HG03432 (cell line): ENCODE measurements around the gene OSGIN1.

Experiments
- ATAC-seq: cut with Tn5 transposase; IDR thresholded peaks from one replicate; pipeline ENCODE4 v1.9.1; 2021; ENCODE audit warnings: mild to moderate bottlenecking, moderate library complexity; ENCODE audit not compliant: unreplicated experiment

Gene OSGIN1

DNA sequence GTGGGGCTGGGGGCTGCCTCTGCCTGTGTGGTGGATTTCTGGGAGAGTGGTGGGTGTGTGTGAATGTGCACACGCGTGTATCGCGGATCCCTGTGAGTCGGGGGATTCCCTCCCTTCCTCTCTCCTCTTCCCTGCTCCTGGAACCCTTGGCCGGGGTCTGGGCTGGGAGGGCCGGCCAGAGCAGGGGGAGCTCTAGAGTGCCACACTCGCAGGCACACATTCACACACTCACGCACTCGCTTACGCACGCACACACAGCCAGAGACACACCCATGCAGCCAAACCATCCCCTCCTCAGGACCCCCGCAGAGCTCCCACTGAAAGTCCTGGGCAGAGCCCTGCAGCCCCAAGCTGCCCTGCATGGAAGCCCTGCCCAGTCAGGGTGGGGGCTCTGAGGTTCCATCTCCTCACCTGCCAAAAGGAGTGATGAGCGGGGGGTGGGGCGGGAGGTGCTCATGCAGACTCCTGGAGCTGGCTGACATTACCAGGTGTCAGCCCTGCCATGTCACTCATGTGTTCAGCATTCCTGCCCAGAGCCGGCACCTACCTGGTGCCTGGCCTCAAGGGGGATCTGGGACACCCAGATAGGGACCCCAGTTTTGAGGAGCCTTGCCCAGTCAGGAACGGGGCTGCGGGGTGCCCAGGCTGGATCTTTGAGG lies 16.9 kb downstream of the OSGIN1 start:
- ATAC-seq = no peak

DNA sequence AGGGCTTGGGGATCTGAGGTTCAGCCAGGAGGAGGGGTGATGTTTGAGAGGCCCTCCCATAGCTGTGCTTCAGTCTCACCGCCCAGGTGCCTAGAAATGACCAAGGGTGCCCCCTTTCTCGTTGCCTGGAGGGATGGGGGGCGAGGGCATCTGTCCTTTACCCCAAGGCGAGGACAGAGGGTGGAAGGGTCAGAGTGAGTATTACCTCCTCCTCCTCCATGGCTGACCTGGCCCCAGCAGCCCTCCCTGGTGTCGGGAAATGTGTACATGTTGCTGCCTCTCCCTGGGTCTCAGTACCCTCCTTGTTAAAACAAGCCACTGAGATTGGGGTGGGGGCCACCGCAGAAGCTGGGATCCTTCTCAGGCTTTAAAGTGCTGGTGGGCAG lies 17.4 kb downstream of the OSGIN1 start:
- no peak for ATAC-seq

DNA sequence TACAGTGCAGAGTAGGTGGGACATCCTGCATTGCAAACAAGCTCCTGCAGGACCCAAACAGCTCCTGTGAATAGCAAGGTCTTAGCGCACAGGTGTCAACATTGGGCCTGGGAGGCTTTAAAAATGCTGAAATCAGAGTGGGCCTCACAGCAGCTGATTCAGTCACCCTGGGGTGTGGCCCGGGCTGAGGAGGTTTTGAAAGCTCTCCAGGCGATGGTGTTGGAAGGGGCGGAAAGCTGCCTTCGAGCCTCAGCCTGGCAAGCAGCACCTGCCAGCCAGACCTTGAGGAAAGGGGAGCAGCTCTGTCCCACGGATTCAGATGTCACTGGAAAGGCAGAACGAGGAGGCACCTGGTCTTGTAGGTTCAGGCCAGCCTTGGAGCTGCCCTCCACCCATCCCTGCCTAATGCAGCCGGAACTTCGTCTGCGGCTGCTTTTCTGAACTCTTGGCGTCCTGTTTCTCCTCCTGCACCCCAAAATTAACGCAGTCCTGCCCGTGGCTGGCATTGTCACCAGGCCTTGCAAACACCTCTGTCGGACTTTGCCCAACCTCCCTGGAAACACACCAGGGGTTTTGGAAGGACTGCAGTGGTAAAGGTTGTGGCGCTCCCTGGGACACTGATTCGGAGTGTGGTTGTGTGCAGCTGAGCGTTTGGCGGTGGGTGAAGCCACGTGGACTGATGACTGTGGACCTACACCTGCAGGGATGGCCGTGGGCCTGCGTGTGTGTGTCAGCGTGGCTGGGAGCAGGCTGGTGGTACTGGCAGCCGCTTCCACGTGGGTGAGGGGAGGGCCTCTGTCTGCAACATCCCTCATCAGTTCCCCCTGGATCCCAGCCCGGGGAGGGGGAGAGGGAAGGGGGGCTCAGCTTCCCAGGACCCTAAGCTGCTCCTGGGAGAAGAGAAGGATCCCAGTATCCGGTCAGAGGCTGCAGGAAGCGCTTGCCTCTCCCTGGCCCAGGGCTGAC lies 18.4 kb downstream of the OSGIN1 start:
- no peak for ATAC-seq

DNA sequence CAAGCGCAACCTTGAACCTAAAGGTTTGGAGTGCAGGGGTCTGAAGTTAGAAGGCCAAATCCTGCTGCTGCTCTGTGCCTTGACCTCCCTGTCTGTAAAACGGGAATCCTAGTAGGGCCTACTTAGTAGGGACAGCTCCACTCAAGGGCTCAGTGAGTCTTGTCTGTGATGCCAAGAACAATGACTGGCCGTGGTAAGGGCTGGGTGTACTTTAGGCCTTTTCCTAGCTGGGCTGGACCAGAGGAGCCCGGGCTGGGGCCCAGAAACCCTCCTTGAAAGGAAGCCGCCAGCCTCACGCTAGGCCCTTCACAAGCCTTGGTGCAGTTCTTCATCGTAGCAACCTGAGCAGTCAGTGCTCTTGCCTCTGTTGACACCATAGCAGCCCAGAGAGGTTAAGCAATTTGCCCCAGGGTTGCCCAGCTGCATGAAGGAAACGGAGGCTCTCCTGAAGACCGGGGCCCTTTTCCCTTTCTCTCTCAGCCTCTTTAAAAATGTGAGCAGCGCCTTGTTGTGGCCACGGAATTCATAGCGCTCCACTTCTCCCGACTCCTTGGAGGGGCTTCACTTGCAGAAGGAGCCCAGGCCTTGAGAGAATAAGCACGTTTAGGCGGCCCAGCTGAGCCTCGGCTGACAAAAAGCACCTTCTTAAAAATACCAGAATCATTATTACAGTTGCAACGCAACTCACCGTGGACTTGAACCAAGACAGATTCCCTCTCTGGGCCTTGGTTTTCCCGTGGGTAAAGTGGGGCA lies 19.4 kb downstream of the OSGIN1 start:
- ATAC-seq = no peak

DNA sequence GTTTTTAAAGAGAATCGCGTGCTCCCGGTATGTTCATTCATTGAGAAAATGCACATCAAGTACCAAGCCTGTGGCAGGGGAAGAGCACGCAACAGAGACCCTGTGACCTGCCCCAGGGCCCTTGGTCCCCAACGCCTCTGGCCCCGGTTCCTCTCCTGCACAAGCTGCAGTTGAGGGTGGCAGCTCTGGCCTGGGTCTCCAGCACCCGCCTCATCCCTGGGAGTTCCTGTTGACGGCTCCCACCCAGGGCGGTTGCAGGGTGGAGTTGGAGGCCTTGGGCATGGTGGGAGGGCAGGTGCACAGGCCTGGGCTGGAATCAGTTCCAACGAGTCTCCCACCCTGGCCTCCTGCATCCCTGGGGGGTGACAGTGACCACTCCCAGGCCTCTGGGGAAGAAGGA lies 20.0 kb downstream of the OSGIN1 start:
- no peak for ATAC-seq

DNA sequence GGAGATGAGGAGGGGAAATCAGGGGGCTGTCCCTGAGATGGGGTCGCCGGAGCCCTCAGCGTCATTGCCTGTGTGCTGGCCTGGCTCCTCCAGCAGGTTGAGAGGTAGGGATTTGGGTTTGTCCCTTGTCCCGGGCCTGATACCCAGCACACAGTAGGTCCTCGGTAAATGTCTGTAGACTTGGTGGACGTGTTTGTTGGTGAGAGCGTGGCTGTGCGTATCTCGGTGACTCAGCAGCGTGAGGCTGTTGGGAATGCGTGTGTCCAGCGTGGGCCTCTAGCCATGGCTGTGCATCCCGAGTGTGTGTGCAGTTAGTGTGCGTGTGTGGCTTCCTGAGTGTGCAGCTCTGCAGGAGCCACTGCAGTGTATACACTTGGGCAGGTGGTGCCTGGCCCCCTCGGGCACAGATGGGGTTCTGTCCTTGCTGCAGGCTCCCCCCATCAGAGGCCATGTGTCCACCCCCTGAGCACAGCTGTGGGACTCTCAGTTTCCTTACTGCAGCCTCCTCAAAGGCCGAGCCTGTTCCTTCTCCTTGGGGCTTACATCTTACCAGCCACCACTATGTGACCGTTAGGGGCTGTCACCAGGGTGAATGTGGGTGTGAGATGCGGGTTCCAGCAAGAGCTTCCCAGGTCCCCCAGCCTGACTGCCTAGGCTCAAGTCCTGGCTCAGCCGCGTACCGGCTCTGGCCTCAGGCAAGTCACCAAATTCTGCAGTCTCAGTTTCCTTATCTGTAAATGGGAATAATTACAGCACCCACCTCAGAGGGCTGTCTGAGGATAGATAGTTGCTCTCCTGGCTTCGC lies 20.7 kb downstream of the OSGIN1 start:
- no peak for ATAC-seq

DNA sequence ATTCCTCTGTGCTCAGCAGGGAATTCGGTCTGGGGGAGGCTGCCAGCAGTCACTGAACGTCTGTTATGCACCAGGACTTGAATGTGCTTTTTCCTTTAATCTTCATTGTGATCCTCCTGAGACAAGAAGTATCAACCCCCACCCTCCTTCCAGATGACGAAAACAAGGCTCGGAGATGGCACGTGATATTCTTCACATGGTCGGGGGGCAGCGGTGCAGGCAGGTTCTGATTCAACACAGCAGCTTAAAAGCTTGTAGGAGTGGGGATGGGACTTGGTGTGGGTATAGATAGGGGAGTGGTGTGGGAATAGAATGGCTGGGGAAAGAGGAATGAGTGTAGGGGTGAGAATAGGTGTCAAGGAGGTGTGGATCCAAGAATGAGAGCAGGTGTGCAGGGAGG lies 21.4 kb downstream of the OSGIN1 start:
- no peak for ATAC-seq

DNA sequence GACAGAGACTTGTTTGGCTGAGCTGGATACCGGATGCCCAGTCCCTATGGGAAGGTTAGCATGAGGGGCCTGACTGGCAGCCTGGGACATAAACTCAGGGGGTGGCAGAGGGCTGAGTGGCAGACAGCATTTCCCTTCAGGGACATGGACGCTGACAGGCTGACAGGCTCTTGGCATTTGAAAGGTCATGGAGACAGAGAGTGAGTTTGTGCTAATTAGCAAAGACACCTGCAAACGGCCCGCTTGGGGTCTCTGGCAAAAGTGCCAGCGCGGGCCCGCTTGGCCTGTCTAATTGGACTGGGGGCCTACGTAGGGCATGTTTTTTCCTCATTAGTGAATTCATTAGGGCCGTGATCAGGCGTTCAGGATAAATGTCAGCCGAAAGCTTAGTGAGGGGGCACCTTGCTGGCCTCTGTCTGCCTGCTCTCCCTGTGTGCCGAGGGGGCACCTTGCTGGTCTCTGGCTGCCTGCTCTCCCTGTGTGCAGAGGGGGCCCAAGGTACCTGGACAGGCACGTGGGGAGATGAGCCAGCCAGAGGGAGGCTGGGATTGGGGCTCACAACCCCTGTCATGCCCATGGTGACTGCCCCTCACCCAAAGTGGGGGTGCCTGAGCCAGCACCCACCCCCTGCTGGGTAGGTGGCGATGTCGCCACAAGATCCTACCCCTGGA lies 22.7 kb downstream of the OSGIN1 start:
- ATAC-seq = no peak

DNA sequence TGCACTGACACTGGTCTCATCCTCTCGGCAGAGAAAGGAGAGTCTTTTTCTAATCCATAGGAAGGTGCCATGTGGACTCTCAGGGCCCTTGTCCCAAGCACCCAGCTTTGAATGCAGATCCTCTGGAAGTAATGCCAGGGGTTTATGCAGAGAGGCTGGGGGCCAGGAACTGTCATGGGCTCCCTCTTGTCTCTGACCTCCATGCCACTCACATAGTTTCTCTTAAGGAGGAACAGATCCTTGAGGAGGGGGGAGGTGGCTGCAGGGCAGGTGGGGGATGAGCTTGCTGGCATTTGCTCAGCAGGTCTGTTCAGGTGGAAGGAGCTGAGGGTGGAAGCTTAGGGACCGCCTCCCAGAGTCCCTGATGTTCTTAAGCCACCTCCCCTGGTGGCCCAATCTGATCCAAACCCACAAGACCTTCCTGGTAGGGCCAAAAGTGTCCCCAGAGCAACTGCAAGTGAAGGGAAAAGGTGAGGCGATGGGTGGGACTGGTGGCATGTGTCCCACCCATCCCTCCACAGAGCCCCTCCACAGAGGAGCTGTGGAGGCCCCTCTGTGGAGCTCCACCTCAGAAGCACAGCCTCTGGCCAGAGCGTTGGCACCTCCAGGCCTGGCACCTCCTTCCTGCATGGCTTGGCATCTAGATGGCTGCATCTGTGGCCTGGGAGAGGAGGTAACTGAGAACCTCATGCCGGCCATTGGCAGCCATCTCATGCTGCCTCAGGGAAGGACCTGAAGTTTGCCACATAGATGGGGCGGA lies 24.2 kb downstream of the OSGIN1 start:
- no peak for ATAC-seq

DNA sequence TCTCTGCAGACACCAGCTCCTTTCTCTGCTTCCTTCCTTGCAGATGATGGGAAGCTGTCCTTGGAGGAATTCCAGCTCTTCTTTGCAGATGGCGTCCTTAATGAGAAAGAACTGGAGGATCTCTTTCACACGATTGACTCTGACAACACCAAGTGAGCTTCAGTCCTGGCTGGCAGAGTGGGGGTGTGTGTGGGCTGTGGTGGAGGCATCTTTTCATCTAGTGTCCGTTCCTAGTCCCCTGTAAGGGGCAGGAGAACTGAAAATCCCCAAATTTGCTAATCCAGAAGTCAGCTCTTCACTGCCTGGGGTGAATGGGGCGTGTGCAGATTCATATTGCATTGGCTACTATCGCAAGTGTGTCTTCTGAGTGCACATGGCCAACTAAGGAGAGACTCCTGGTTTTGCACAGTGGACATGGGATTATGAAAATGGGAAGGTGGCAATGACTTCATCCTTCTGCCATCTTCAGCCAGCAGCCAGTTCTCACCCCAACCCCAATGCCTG lies 25.4 kb downstream of the OSGIN1 start:
- ATAC-seq = no peak

DNA sequence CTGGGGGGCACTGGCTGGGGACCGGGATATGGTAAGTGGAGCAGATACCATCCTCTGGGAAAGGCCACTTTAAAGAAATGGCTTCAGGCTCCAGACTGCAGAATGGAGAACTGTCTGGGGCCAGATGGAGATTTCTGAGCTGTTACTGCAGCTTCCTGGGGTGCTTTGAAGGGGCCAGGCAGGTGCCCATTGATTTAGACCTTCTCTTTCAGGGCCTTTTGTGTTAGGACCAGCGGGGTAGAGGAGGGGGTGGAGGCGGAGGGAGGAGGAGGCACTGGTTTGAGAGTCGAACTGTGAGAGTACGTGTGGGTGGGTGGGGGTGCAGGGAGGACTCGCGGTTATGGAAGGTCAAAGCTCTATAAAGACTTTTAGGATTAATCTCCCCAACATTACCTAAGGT lies 26.4 kb downstream of the OSGIN1 start:
- no peak for ATAC-seq

DNA sequence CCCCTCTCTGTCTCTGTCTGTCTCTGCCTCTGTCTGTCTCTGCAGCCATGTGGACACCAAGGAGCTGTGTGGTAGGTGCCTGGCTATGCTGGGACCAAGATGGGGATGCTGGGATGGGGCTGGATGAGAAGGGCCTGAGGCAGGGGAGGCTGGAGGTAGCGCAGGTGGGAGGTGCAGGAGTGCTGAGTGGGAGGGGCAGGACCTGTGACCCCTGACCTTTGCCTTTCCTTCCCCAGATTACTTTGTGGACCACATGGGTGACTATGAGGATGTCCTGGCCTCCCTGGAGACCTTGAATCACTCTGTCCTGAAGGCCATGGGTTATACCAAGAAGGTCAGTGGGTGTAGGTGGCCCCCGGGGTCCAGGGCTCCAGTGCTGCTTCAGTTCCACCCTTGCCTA lies 27.8 kb downstream of the OSGIN1 start:
- ATAC-seq = no peak

DNA sequence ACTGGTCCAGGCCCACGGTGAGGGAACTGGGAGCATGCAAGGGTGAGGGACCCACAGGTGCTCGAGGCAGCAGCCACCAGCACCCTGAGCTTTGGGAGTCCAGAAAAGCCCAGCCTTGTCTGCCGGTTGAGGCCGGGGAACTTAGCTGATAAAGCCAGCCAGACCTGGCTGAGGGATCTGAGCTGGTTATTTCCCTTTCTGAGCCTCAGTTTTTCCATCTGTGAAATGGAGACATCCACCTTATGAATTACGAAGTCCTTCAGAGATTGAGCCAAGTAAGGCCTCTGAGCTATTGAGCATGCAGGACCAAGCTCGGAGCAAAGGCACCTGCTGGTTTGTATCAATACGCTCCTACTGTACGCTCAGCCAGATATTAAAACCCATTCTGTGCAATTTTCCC lies 28.8 kb downstream of the OSGIN1 start:
- ATAC-seq = no peak

DNA sequence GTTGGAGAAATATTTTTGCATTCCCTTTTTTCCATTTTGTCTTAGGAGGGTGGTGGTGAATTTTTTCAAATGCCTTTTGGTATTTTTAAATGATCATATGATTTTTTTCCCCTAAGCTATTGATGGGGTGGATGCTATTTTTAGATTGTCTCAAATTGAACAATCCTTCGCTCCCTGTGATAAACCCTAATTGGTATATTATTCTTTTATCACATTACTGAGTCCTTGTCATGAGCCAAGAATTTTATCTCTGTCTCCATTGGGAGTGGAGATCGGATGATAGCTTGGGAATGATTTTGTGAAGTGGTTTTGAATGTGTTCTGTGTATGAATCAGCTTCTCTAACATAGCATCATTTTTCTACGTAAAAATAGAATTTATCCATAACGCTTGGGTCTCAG lies 30.5 kb downstream of the OSGIN1 start:
- no peak for ATAC-seq

DNA sequence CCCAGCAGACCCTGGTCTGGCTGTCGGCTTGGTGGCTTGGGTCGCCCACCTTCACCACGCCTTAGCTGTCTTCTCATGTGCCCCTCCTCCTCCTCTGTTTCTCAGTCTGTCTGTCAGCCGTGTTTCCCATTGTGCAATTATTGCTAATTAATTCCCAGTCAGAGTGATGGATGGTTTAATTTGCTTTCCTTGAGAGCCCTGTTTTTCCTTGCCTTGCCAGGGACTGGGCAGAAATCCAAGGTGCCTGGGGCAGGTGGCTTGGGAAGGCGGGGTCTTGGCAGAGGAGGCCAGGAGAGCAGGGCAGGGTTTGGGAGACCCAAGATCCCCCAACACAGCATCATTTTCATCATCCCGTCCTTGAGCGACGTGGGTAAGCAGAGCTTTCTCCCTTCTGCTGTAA lies 36.3 kb downstream of the OSGIN1 start:
- ATAC-seq = no peak

DNA sequence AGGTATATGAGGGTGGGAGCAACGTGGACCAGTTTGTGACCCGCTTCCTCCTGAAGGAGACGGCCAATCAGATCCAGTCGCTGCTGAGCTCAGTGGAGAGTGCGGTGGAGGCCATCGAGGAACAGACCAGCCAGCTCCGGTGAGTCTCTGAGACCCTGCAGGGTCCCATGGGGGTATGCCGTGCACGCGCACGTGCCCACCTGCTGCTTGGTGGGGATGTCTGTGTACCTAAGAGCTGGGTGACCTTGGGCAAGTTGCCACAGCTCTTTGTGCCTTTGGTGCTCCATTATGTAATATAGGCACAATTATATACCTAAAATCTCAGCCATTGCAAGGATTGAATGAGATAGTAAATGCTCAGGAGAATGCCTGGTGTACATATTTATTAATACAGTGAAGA lies 37.5 kb downstream of the OSGIN1 start:
- no peak for ATAC-seq

DNA sequence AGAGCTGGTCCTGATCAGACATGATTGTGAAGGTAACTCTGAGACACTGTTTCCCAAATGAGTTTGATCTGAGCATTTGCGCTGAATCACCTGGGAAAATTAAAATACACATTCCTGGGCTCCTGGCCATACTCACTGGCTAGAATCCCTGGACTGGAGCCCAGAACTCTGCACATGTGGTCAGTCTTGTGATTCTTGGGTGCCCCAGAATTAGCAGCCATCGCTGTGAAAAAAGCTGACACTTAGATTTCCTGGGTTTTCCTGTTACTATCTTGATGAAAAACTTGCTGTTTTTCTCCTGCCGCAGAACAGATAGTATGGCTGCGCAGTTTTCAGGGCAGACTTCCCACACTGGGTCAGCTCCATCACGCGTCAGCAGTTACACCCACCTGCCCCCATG lies 39.6 kb downstream of the OSGIN1 start:
- ATAC-seq = no peak

DNA sequence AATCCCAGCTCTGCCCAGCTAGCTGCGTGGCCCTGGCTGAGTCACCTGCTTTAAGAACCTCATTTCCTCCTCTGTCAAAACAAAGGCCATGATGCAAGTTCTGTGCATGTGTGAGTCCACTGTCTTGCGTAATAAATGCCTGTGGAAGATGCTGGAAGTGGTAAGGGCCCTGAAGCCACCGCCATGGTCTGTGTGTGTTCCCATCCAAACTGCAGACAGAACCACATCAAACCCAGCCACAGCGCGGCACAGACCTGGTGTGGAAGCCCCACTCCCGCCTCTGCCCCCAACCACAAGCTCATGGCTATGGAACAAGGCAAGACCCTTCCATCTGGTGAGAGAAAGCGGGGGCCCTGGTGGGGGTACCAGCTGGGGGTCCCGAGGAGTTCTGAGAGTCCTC lies 41.0 kb downstream of the OSGIN1 start:
- ATAC-seq = no peak

DNA sequence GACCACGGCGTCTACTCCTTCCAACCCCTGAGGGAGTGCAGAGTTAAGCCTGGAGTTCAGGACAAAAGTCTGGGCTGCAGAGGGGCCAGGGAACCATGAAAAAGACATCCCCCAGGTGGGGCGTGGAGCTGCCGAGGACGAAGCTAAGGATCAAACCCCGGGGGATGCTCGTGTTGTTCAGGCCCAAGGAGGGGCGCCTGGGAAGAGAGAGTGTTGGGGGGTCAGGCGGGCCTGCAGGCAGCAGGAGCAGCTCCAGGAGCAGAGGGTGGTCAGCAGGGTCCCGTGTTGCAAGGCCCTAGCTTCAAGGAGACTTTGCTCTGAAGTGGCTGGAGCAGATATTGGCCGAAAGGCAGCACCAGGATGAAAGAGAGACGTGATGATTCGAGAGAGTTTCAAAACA lies 41.7 kb downstream of the OSGIN1 start:
- no peak for ATAC-seq
